IMR-90 (cell line): Measurements from ENCODE around the gene CYTH4. TPM values are rescaled to one million over a fixed set of nuclear protein-coding genes. Genes with fewer than 3 reads are reported as not detected.
A peak's percentile ranks its signal among the peaks of the same experiment; 100 is the strongest.

Source experiments
- BHLHE40 ChIP-seq: fragments of 150-350 bp; IDR thresholded peaks from 2 replicates; pipeline ENCODE4 v1.6.1; 2016; ENCODE audit warnings: mild to moderate bottlenecking, low read depth, low read length
- CHD1 ChIP-seq: IDR thresholded peaks from 2 replicates; pipeline ENCODE4 v1.6.1; 2012; ENCODE audit warnings: low read depth, low read length, improper control_type of control experiment
- MAFK ChIP-seq: IDR thresholded peaks from 2 replicates; pipeline ENCODE4 v1.6.1; 2012; ENCODE audit warnings: low read depth, low read length, improper control_type of control experiment
- SMC3 ChIP-seq: fragments of 150-350 bp; IDR thresholded peaks from 2 replicates; pipeline ENCODE4 v1.6.1; 2016; ENCODE audit warnings: low read depth, mild to moderate bottlenecking, antibody characterized with exemption, low read length, moderate library complexity
- polyA plus RNA-seq, 3 experiments: library from polyadenylated mRNA; depleted of rRNA; stranded (reverse); fragments of >200 nt; gene quantifications; 2 replicates each; pipeline ENCODE4 v1.2.3, GENCODE V29; 2012; ENCODE audit warnings: low replicate concordance in 1 of 3
- total RNA-seq: library from RNA; depleted of rRNA; stranded (reverse); fragments of >200 nt; gene quantifications from 2 replicates; pipeline ENCODE4 v1.2.3, GENCODE V29; 2012
- TF ChIP-seq, protein P1 (sequence below): fragments of 150-350 bp; IDR thresholded peaks from 2 replicates; pipeline ENCODE4 v1.6.1; 2016; ENCODE audit warnings: low read depth, mild to moderate bottlenecking, low read length, moderate library complexity, borderline replicate concordance

The CYTH4 gene
- total and polyA plus RNA-seq, 2 of the 4 experiments (the other 2 are of a cell fraction) = 0.36 to 0.55 TPM

DNA sequence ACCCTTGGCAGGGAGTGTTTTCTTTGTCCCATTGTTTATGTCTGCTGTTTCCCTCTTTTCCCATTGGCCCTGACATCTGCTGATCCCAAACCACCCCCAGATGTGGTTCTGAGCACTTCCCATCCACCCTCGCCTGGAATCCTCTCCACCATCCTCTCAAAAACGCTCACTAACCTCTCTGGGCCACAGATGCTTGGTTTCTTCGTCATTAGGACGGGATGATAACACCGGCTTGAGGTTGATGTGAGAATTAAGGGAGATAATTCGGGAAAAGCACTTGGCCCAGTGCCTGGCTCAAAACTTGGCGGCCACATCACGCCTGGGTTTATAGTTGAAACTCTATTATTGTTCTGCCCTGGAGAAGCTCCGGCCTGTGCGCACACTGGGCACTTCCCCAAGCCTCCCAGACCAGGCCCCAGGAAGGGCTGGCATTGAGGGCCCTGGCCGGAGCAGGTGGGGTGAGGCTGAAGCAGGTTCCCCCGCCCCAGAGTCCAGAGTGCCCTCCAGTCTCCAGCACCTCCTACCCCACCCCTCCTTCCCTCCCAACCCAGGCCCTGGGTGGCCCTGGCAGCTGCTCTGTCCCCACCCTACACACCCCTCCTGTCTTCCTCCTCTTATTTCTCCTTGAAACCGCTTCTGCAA lies 63.7 kb downstream of the CYTH4 start (continued):
- TF ChIP-seq CHD1 (no peak), MAFK (no peak), SMC3 (0 out of 2 replicates have a peak, but pooled peaks have one; percentile 1), BHLHE40 (no peak)
- TF ChIP-seq, protein P1, sequence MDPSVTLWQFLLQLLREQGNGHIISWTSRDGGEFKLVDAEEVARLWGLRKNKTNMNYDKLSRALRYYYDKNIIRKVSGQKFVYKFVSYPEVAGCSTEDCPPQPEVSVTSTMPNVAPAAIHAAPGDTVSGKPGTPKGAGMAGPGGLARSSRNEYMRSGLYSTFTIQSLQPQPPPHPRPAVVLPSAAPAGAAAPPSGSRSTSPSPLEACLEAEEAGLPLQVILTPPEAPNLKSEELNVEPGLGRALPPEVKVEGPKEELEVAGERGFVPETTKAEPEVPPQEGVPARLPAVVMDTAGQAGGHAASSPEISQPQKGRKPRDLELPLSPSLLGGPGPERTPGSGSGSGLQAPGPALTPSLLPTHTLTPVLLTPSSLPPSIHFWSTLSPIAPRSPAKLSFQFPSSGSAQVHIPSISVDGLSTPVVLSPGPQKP = no peak
